Measurements from ENCODE around the gene CCDC192. TPM values are rescaled to one million over a fixed set of nuclear protein-coding genes. Genes with fewer than 3 reads are reported as not detected.

Gene CCDC192
- total RNA-seq, 1 experiment from 2014 or later: 0.52 TPM

- Mint-ChIP-seq H3K36me3 (no peaks in the 10 kb centered on the region), H3K4me1 (peaks cover 8% of the 10 kb centered on the region; the same call in 1 of the 2 replicates), H3K27ac (no peak overlapping the region), H3K4me3 (no peak overlapping the region), H3K9me3 (no peaks in the 10 kb centered on the region), H3K27me3 (ENCODE audit: low read depth) (no peaks in the 10 kb centered on the region)
- no peak for DNase-seq (ENCODE audit: low spot score)
- ChIA-PET CTCF (no interaction called here), POLR2A (interaction anchor here (0.5 kb wide), 1 partner anchor 930 kb away, joined by 3 read pairs; no protein-coding TSS in a partner anchor)
- ATAC-seq: no peak
- no peak for TF ChIP-seq TEAD4 (CRISPR knock-in tag; IDR thresholded peaks at IDR 0.05)
- TF ChIP-seq E2F4 (CRISPR knock-in tag; IDR thresholded peaks at IDR 0.05; ENCODE audit: borderline replicate concordance, low read depth): no peak
- no peak for TF ChIP-seq ZMAT4 (CRISPR knock-in tag; IDR thresholded peaks at IDR 0.05)
- TF ChIP-seq USF1 (CRISPR knock-in tag; IDR thresholded peaks at IDR 0.05): no peak
- no peak for TF ChIP-seq NR1H2 (CRISPR knock-in tag; IDR thresholded peaks at IDR 0.05)
- TF ChIP-seq AFF4 (CRISPR knock-in tag; IDR thresholded peaks at IDR 0.05; ENCODE audit: borderline replicate concordance): no peak
- no peak for TF ChIP-seq PREB (CRISPR knock-in tag; IDR thresholded peaks at IDR 0.05; ENCODE audit: borderline replicate concordance)
- TF ChIP-seq IRF1 (CRISPR knock-in tag; IDR thresholded peaks at IDR 0.05): no peak
- TF ChIP-seq JAZF1 (CRISPR knock-in tag; IDR thresholded peaks at IDR 0.05): no peak
- no peak for TF ChIP-seq ZNF425 (CRISPR knock-in tag; conservative IDR thresholded peaks at IDR 0.05)
Observed at GRCh38 chr5:127699416-127699815, 3.8 kb upstream of the CCDC192 start.

- Mint-ChIP-seq H3K9me3 (no peaks in the 10 kb centered on the region), H3K4me3 (no peak overlapping the region), H3K36me3 (no peaks in the 10 kb centered on the region), H3K4me1 (peaks cover 9% of the 10 kb centered on the region), H3K27me3 (ENCODE audit: low read depth) (no peaks in the 10 kb centered on the region), H3K27ac (no peak overlapping the region)
- ATAC-seq (no peak), DNase-seq (ENCODE audit: low spot score) (no peak)
- ChIA-PET POLR2A (no interaction called here), CTCF (no interaction called here)
- TF ChIP-seq ZNF281 (CRISPR knock-in tag; IDR thresholded peaks at IDR 0.05): no peak
- no peak for TF ChIP-seq SOX15 (CRISPR knock-in tag; IDR thresholded peaks at IDR 0.05)
- TF ChIP-seq ATF2 (CRISPR knock-in tag; IDR thresholded peaks at IDR 0.05; ENCODE audit: borderline replicate concordance, low read depth): no peak
- no peak for TF ChIP-seq OVOL2 (CRISPR knock-in tag; IDR thresholded peaks at IDR 0.05; ENCODE audit: borderline replicate concordance)
- TF ChIP-seq ZSCAN18 (CRISPR knock-in tag; IDR thresholded peaks at IDR 0.05): no peak
- no peak for TF ChIP-seq E2F4 (CRISPR knock-in tag; IDR thresholded peaks at IDR 0.05; ENCODE audit: borderline replicate concordance, low read depth)
Observed at GRCh38 chr5:127700237-127700766, 2.9 kb upstream of the CCDC192 start.

Measured in WTC11 (cell line).